HepG2 (cell line): ENCODE results near the gene KDM3A. TPM values are rescaled to one million over a fixed set of nuclear protein-coding genes. Genes with fewer than 3 reads are reported as not detected.

Experiments
- AHDC1 ChIP-seq: sonication (generic); formaldehyde crosslinking; IDR thresholded peaks from 2 replicates; pipeline ENCODE4 v1.5.1; 2020; ENCODE audit warnings: mild to moderate bottlenecking, missing genetic modification reagents, borderline replicate concordance
- BCL6 ChIP-seq: IDR thresholded peaks from 2 replicates; pipeline ENCODE4 v1.6.1; 2016; ENCODE audit warnings: missing genetic modification reagents, missing compliant biosample characterization
- BRD4 ChIP-seq: sonication (generic); formaldehyde crosslinking; IDR thresholded peaks from 2 replicates; pipeline ENCODE4 v1.4.0; 2020; ENCODE audit warnings: missing genetic modification reagents
- EP300 ChIP-seq, 3 experiments: sonication (generic) in 1 of 3; formaldehyde crosslinking in 1 of 3; IDR thresholded peaks; 2 replicates each; pipeline versions ENCODE4 v1.5.1 to v1.6.1; 2011 to 2020; ENCODE audit warnings: low read depth in 2 of 3, low read length in 2 of 3, borderline replicate concordance in 1 of 3, improper control_type of control experiment in 1 of 3, mild to moderate bottlenecking in 1 of 3, missing genetic modification reagents in 1 of 3, moderate library complexity in 1 of 3
- ETS1 ChIP-seq: sonication (generic); formaldehyde crosslinking; IDR thresholded peaks from 2 replicates; pipeline ENCODE4 v1.4.0; 2020; ENCODE audit warnings: missing genetic modification reagents
- FUBP1 ChIP-seq: sonication (generic); formaldehyde crosslinking; IDR thresholded peaks from 2 replicates; pipeline ENCODE4 v1.5.1; 2020; ENCODE audit warnings: missing genetic modification reagents, mild to moderate bottlenecking, borderline replicate concordance
- HIVEP1 ChIP-seq: sonication (generic); formaldehyde crosslinking; IDR thresholded peaks from 2 replicates; pipeline ENCODE4 v1.4.0; 2020; ENCODE audit warnings: mild to moderate bottlenecking, missing genetic modification reagents
- NFKB2 ChIP-seq: sonication (generic); formaldehyde crosslinking; IDR thresholded peaks from 2 replicates; pipeline ENCODE4 v1.4.0; 2020; ENCODE audit warnings: missing genetic modification reagents, borderline replicate concordance
- PREB ChIP-seq: sonication (generic); formaldehyde crosslinking; IDR thresholded peaks from 2 replicates; pipeline ENCODE4 v1.4.0; 2020; ENCODE audit warnings: missing genetic modification reagents
- RARA ChIP-seq: IDR thresholded peaks from 2 replicates; pipeline ENCODE4 v1.6.1; 2016; ENCODE audit warnings: missing genetic modification reagents, missing compliant biosample characterization
- TBP ChIP-seq: sonication (generic); formaldehyde crosslinking; IDR thresholded peaks from 2 replicates; pipeline ENCODE4 v1.5.0; 2020; ENCODE audit warnings: missing genetic modification reagents
- TRIM24 ChIP-seq: sonication (generic); formaldehyde crosslinking; IDR thresholded peaks from 2 replicates; pipeline ENCODE4 v1.8.0; 2022; ENCODE audit warnings: mild to moderate bottlenecking, missing genetic modification reagents
- ZBTB7B ChIP-seq: sonication (generic); formaldehyde crosslinking; IDR thresholded peaks from 2 replicates; pipeline ENCODE4 v1.4.0; 2020; ENCODE audit warnings: missing genetic modification reagents
- ZNF296 ChIP-seq: sonication (generic); formaldehyde crosslinking; conservative IDR thresholded peaks from 2 replicates; pipeline ENCODE4 v1.5.0; 2020; ENCODE audit warnings: mild to moderate bottlenecking, missing genetic modification reagents
- ZNF441 ChIP-seq: sonication (generic); formaldehyde crosslinking; IDR thresholded peaks from 2 replicates; pipeline ENCODE4 v1.7.0; 2021; ENCODE audit warnings: missing genetic modification reagents, borderline replicate concordance
- polyA plus RNA-seq, 8 experiments: library from polyadenylated mRNA; depleted of rRNA in 3 of 8; stranded (reverse) in 7 of 8; unstranded in 1 of 8; fragments of >200 nt; fragmentation: Illumina TruSeq in 4 of 8; extraction: Trizol in 4 of 8; gene quantifications; 2 replicates each; pipeline versions ENCODE4 v1.2.1 to v1.2.3, GENCODE V29; 2011 to 2016; ENCODE audit warnings: low read depth in 4 of 8, missing spikeins in 1 of 8, mixed read lengths in 1 of 8; ENCODE audit not compliant: insufficient read depth in 1 of 8
- total RNA-seq, 5 experiments: library from RNA; depleted of rRNA; stranded (reverse); fragments of >200 nt; fragmentation: Illumina TruSeq; extraction: Trizol; gene quantifications; 2 replicates each; pipeline ENCODE4 v1.2.3, GENCODE V29; 2016; ENCODE audit warnings: low read depth in 1 of 5
- TF ChIP-seq, protein P1 (sequence below): sonication (generic); formaldehyde crosslinking; IDR thresholded peaks from 2 replicates; pipeline ENCODE4 v1.4.0; 2020; ENCODE audit warnings: missing genetic modification reagents

Gene KDM3A
- total and polyA plus RNA-seq, 2 of the 13 experiments (the other 11 are each of a cell fraction or from before 2014, with no cell fraction given), result 21.0 to 70.2 TPM

DNA sequence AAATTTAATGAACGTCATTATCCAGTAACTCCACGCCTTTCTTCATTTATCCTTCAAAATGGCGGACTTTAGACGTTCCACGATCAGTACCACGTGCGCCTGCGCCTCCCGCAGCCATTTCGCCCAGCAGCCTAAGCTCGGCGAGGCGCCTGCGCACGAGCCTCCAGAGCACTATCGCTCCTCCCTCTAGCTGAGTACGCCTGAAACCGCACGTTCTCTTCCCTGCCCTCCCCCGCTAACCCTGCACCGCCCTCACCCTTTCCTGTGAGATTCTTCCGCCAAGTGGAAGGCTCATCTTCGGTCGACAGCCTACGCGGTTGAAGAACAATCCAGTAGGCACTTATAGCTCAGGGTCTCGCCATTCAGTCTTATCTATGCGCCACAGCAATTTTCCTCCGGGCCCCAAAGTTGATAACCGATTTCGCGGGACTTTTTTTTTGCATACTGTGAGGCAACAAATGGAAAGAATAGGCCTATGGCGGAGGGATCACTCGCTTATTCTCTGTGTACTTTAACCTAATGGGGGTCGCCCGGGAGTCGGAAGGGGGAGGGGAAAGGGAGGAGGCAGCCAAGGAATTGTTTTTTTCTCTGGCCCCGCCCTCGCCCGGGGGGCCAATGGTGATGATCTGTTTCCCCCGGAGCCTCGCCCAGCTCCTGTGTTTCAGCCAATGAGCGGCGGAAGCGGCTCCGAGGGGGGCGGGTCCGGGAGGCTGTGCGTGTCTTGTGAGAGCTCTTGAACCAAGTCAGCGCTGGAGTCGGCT is at the start of gene KDM3A (continued):
- TF ChIP-seq HIVEP1 (peak; percentile 97), NFKB2 (CRISPR knock-in tag) (peak; percentile 100), EP300 (IDR thresholded peaks at IDR 0.05; ENCODE audit: low read depth in 2 of 2, low read length in 2 of 2) (peak; percentile 62 to 75; a peak in 3 of 4 replicates), EP300 (CRISPR knock-in tag; IDR thresholded peaks at IDR 0.05; ENCODE audit: borderline replicate concordance) (no peak), FUBP1 (CRISPR knock-in tag) (no peak), TRIM24 (CRISPR knock-in tag) (no peak; the same call in 1 of the 2 replicates), ZNF441 (CRISPR knock-in tag) (peak; percentile 99), ETS1 (peak; percentile 99), ZNF296 (no peak; the same call in 1 of the 2 replicates), TBP (CRISPR knock-in tag) (no peak), RARA (CRISPR knock-in tag) (no peak; the same call in none of the 2 replicates), BCL6 (CRISPR knock-in tag) (peak; percentile 66), ZBTB7B (CRISPR knock-in tag) (peak; percentile 99), BRD4 (CRISPR knock-in tag) (peak; percentile 94), AHDC1 (CRISPR knock-in tag) (peak; percentile 94), PREB (CRISPR knock-in tag) (no peak)
- TF ChIP-seq, protein P1, sequence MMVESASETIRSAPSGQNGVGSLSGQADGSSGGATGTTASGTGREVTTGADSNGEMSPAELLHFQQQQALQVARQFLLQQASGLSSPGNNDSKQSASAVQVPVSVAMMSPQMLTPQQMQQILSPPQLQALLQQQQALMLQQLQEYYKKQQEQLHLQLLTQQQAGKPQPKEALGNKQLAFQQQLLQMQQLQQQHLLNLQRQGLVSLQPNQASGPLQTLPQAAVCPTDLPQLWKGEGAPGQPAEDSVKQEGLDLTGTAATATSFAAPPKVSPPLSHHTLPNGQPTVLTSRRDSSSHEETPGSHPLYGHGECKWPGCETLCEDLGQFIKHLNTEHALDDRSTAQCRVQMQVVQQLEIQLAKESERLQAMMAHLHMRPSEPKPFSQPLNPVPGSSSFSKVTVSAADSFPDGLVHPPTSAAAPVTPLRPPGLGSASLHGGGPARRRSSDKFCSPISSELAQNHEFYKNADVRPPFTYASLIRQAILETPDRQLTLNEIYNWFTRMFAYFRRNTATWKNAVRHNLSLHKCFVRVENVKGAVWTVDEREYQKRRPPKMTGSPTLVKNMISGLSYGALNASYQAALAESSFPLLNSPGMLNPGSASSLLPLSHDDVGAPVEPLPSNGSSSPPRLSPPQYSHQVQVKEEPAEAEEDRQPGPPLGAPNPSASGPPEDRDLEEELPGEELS, result peak; percentile 76; the same call in 1 of the 2 replicates
